HCT116 (cell line): ENCODE measurements around the gene GTF2F1. TPM values are rescaled to one million over a fixed set of nuclear protein-coding genes. Genes with fewer than 3 reads are reported as not detected.

Experiments used
- ATAC-seq: fragments of 200-7000 bp; cut with Tn5 transposase; 2 replicates; pipeline ENCODE4 v1.9.1; 2020; ENCODE audit warnings: mild to moderate bottlenecking, moderate library complexity
- BruUV-seq: library from RNA; stranded (reverse); fragments of 400-500 nt; replicated peaks from 2 replicates; lab custom pipeline; 2021; lab: Mats Ljungman, UMichigan
- CTCF ChIA-PET: fragments of 300-600 bp; sonication (Branson Sonifier 250); formaldehyde crosslinking; loops from one replicate; lab custom pipeline; 2021; ENCODE audit warnings: antibody characterized with exemption; lab: Charles Lee
- POLR2A ChIA-PET: fragments of 300-600, 350-600 bp; sonication (Branson Sonifier 250); formaldehyde crosslinking; loops from one replicate; lab custom pipeline; 2021; ENCODE audit warnings: antibody characterized with exemption; lab: Charles Lee
- RAD21 ChIA-PET, 2 experiments: fragments of 300-600 bp; sonication (Branson Sonifier 250); formaldehyde crosslinking; loops; one replicate each; lab custom pipeline; 2023; ENCODE audit warnings: low total read pairs in 2 of 2; ENCODE audit not compliant: uncharacterized antibody in 2 of 2, unreplicated experiment in 2 of 2, low non-redundant PET in 1 of 2; lab: Charles Lee
- DNase-seq: peaks from one replicate; pipeline ENCODE4 v3.0.0-alpha.2; 2010; ENCODE audit warnings: low read depth, low spot score
- H2AFZ ChIP-seq: fragments of 200-600 bp; shearing (Covaris generic), sonication (generic); 2 replicates; pipeline ENCODE4 v1.6.1; 2017; ENCODE audit warnings: low read depth, mixed run types, mixed read lengths, antibody characterized with exemption, low read length; ENCODE audit not compliant: poor library complexity, severe bottlenecking
- H3K27ac ChIP-seq: 2 replicates; pipeline ENCODE4 v1.5.1; 2012; ENCODE audit warnings: low read depth, low read length
- H3K27me3 ChIP-seq: fragments of 200-600 bp; sonication (generic); 2 replicates; pipeline ENCODE4 v1.6.1; 2016; ENCODE audit warnings: mixed run types, low read length, mixed read lengths; ENCODE audit not compliant: insufficient read depth
- H3K36me3 ChIP-seq, 2 experiments: fragments of 200-500 bp in 1 of 2; fragments of 200-600 bp in 1 of 2; sonication (Bioruptor generic) in 1 of 2; sonication (generic) in 1 of 2; 2 replicates each; pipeline versions ENCODE4 v1.5.1 to v1.6.1; 2014 to 2016; ENCODE audit warnings: low read length in 2 of 2, inconsistent platforms in 1 of 2, mixed read lengths in 1 of 2, mixed run types in 1 of 2; ENCODE audit not compliant: insufficient read depth in 2 of 2, control insufficient read depth in 1 of 2
- H3K4me1 ChIP-seq, 2 experiments: fragments of 200-600 bp in 1 of 2; sonication (generic) in 1 of 2; 2 replicates each; pipeline versions ENCODE4 v1.5.1 to v1.6.1; 2012 to 2017; ENCODE audit warnings: low read length in 2 of 2, inconsistent platforms in 1 of 2, mild to moderate bottlenecking in 1 of 2, mixed read lengths in 1 of 2, mixed run types in 1 of 2, moderate library complexity in 1 of 2; ENCODE audit not compliant: insufficient read depth in 2 of 2, control insufficient read depth in 1 of 2
- H3K4me2 ChIP-seq: fragments of 200-600 bp; sonication (generic); 2 replicates; pipeline ENCODE4 v1.6.1; 2017; ENCODE audit warnings: mixed run types, low read length, mixed read lengths
- H3K4me3 ChIP-seq, 2 experiments: fragments of 200-600 bp in 1 of 2; sonication (generic) in 1 of 2; replicated peaks in 1 of 2; 2 replicates each; pipeline ENCODE4 v1.5.1; 2011 to 2016; ENCODE audit warnings: low read length in 2 of 2, control low read depth in 1 of 2, low read depth in 1 of 2, mild to moderate bottlenecking in 1 of 2, mixed read lengths in 1 of 2, mixed run types in 1 of 2
- H3K79me2 ChIP-seq: fragments of 200-600 bp; sonication (generic); 2 replicates; pipeline ENCODE4 v1.6.1; 2017; ENCODE audit warnings: mild to moderate bottlenecking, mixed run types, low read length, moderate library complexity, mixed read lengths; ENCODE audit not compliant: insufficient read depth
- H3K9ac ChIP-seq: fragments of 200-600 bp; sonication (generic); 2 replicates; pipeline ENCODE4 v1.6.1; 2016; ENCODE audit warnings: low read length, mixed read lengths
- H3K9me2 ChIP-seq: fragments of 200-600 bp; sonication (generic), shearing (Covaris generic); 2 replicates; pipeline ENCODE4 v1.6.1; 2017; ENCODE audit warnings: mixed run types, mild to moderate bottlenecking, moderate library complexity; ENCODE audit not compliant: insufficient read depth
- H3K9me3 ChIP-seq, 2 experiments: fragments of 200-500 bp in 1 of 2; fragments of 200-600 bp in 1 of 2; sonication (Bioruptor generic) in 1 of 2; sonication (generic) in 1 of 2; 2 replicates each; pipeline ENCODE4 v1.6.1; 2014 to 2017; ENCODE audit warnings: low read length in 2 of 2, mixed read lengths in 2 of 2, inconsistent platforms in 1 of 2, low read depth in 1 of 2, mild to moderate bottlenecking in 1 of 2, mixed run types in 1 of 2, moderate library complexity in 1 of 2; ENCODE audit not compliant: control insufficient read depth in 1 of 2, insufficient read depth in 1 of 2
- H4K20me1 ChIP-seq: fragments of 200-600 bp; sonication (generic), shearing (Covaris generic); 2 replicates; pipeline ENCODE4 v1.6.1; 2017; ENCODE audit warnings: mixed run types, mild to moderate bottlenecking, moderate library complexity; ENCODE audit not compliant: insufficient read depth
- ATF3 ChIP-seq: IDR thresholded peaks from 2 replicates; pipeline ENCODE4 v1.6.1; 2012
- CBX3 ChIP-seq: IDR thresholded peaks from 2 replicates; pipeline ENCODE4 v1.6.1; 2012; ENCODE audit warnings: low read depth
- CEBPB ChIP-seq: IDR thresholded peaks from 2 replicates; pipeline ENCODE4 v1.6.1; 2012; ENCODE audit warnings: low read depth
- EZH2 ChIP-seq: fragments of 200-600 bp; sonication (generic); IDR thresholded peaks from 2 replicates; pipeline ENCODE4 v1.6.1; 2017; ENCODE audit warnings: antibody characterized with exemption, mixed run types
- EZH2phosphoT487 ChIP-seq: fragments of 200-600 bp; IDR thresholded peaks from 2 replicates; pipeline ENCODE4 v1.6.1; 2018; ENCODE audit warnings: antibody characterized with exemption, borderline replicate concordance
- MAX ChIP-seq: IDR thresholded peaks from 2 replicates; pipeline ENCODE4 v1.6.1; 2012
- POLR2A ChIP-seq: IDR thresholded peaks from 2 replicates; pipeline ENCODE4 v1.7.0; 2011; ENCODE audit warnings: borderline replicate concordance; ENCODE audit not compliant: insufficient read depth, insufficient read length; ENCODE audit errors: extremely low read depth
- POLR2AphosphoS5 ChIP-seq: IDR thresholded peaks from 2 replicates; pipeline ENCODE4 v1.6.1; 2011; ENCODE audit warnings: mild to moderate bottlenecking, low read depth, low read length, moderate library complexity
- REST ChIP-seq: IDR thresholded peaks from 2 replicates; pipeline ENCODE4 v1.6.1; 2012; ENCODE audit warnings: low read depth
- SIN3A ChIP-seq: IDR thresholded peaks from 2 replicates; pipeline ENCODE4 v1.6.1; 2012; ENCODE audit warnings: low read depth
- SP1 ChIP-seq: IDR thresholded peaks from 2 replicates; pipeline ENCODE4 v1.6.1; 2012; ENCODE audit warnings: low read depth
- SRF ChIP-seq: IDR thresholded peaks from 2 replicates; pipeline ENCODE4 v1.6.1; 2012; ENCODE audit warnings: low read depth
- YY1 ChIP-seq: IDR thresholded peaks from 2 replicates; pipeline ENCODE4 v1.6.1; 2011; ENCODE audit warnings: low read length, low read depth, moderate library complexity, mild to moderate bottlenecking; ENCODE audit not compliant: insufficient replicate concordance; ENCODE audit errors: extremely low read depth
- ZBTB33 ChIP-seq: IDR thresholded peaks from 2 replicates; pipeline ENCODE4 v1.6.1; 2011; ENCODE audit warnings: mild to moderate bottlenecking, low read length, moderate library complexity; ENCODE audit not compliant: insufficient replicate concordance; ENCODE audit errors: extremely low read depth
- intact Hi-C: fragments of 100-400 bp; cut with micrococcal nuclease; formaldehyde crosslinking; loops from 2 replicates; pipeline ENCODE4 v1.10.0; 2022
- total RNA-seq: library from RNA; stranded (reverse); gene quantifications from one replicate; pipeline ENCODE4 v1.2.1, GENCODE V29; 2021; ENCODE audit not compliant: unreplicated experiment

GTF2F1 gene
- total RNA-seq, 1 experiment from 2014 or later: 82.0 TPM

GRCh38 chr19:6396305-6396704 lies 3.3 kb upstream of the GTF2F1 start:
- H3K9me3 ChIP-seq: no peaks in the 10 kb centered on the region
- ChIA-PET RAD21 (no interaction called here), CTCF (no interaction called here), POLR2A (no interaction called here)
- no peaks in the 10 kb centered on the region for H4K20me1 ChIP-seq
- TF ChIP-seq MAX (no peak), CBX3 (no peak), CEBPB (no peak), EZH2phosphoT487 (no peak), POLR2AphosphoS5 (no peak), SIN3A (no peak), EZH2 (no peak), YY1 (no peak), POLR2A (no peak), REST (no peak), ATF3 (no peak), SRF (no peak), SP1 (no peak), ZBTB33 (no peak)
- no peaks in the 10 kb centered on the region for H3K9me2 ChIP-seq
- no TSS peak for BruUV-seq
- no peaks in the 10 kb centered on the region for H3K27me3 ChIP-seq
- peaks cover 17% of the 10 kb centered on the region for H3K79me2 ChIP-seq
- peaks cover 0 to 3% of the 10 kb centered on the region in 2 experiments; a peak in 2 of 4 replicates for H3K36me3 ChIP-seq
- H3K9ac ChIP-seq: no peak overlapping the region
- peaks cover 8 to 21% of the 10 kb centered on the region in 2 experiments for H3K4me1 ChIP-seq
- intact Hi-C loops: no loop called here
- ATAC-seq (no peak), DNase-seq (no peak)
- H3K27ac ChIP-seq: no peak overlapping the region
- no peak overlapping the region for H3K4me3 ChIP-seq
- H3K4me2 ChIP-seq: no peak overlapping the region
- no peak overlapping the region for H2AFZ ChIP-seq
